Astrocyte of the spinal cord (primary cell): ENCODE measurements around the gene CD164L2.

Source experiments
- DNase-seq: peaks from one replicate; pipeline ENCODE4 v3.0.0; 2011; ENCODE audit warnings: low read depth, low spot score
- H3K4me3 ChIP-seq: 2 replicates; pipeline ENCODE4 v1.5.1; 2011; ENCODE audit warnings: low read depth, mild to moderate bottlenecking, low read length, moderate library complexity
- CTCF ChIP-seq: IDR thresholded peaks from 2 replicates; pipeline ENCODE4 v1.5.1; 2012; ENCODE audit warnings: low read depth, mild to moderate bottlenecking, low read length, inconsistent platforms
- in situ Hi-C: cut with HindIII; loops from 2 replicates; pipeline ENCODE4 v1.10.0; 2017; ENCODE audit warnings: low sequenced_read_pairs

CD164L2 gene

GRCh38 chr1:27427329-27427728 lies 44.2 kb upstream of the CD164L2 start:
- no peak for TF ChIP-seq CTCF
- DNase-seq = no peak
- in situ Hi-C loops = no loop called here
- H3K4me3 ChIP-seq = no peak overlapping the region

DNA sequence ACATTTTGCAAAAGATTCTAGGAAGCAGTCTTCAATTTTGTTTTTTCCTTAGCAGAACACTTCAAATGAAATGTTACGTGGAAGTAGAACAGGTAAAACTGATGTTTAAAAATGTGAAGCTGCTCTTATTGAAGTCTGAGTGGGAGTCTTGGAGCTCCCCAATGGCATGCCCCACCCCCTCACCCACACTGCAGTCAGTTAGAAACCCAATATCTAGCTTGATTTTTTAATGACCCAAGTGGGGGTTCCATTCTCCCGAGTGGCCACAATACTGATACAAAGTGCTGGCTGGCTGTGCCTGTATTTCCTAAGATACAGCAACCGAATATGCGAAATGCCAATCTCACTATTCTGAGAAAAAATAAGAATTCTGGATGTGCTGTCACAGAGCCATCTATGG lies 40.6 kb upstream of the CD164L2 start:
- TF ChIP-seq CTCF = no peak
- no peak for DNase-seq
- no peak overlapping the region for H3K4me3 ChIP-seq
- in situ Hi-C loops = no loop called here

DNA sequence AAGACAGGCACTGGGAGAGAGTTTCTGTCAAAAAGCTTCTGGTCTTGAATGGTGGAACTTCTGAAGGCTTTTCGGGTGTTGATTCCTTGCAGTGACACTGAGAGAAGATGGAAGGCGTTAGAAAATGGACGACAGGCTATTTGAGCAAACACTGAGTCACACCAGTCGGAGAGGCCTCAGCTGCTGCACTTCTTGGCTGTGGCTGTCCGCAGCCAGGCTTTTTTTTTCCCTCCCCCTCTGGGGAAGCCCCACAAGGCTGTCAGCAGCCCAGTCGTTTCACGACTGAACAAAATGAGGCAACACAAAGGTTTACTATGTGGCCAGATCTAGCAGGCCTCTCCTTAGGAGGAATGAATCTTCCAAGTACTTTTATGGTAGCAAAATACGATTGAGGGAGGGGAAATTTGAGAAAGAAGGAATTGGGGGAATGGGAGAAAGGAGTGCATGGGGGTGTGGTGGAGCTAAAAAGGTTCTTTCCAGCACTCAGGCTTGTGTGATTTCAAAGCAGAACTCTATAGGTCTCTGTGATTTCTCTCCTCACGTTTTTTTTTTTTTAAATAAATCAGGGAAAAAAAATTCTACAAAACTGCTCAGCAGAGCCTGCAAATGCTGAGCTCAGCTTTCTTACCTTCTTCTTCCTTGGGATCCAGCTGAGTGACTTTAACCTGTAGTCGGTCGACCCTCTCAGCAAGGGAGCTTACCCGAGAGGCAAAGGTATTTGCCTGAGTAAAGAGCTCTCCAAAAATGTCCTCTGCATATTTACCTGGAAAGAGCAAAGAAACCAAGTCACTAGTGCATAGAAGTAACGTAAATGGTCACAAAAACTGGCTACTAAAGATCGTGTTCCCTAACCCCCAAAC lies 35.4 kb upstream of the CD164L2 start:
- H3K4me3 ChIP-seq = no peak overlapping the region
- in situ Hi-C loops = no loop called here
- no peak for TF ChIP-seq CTCF
- DNase-seq = peak; percentile 95

- no peak for TF ChIP-seq CTCF
- H3K4me3 ChIP-seq = no peak overlapping the region
- DNase-seq = no peak
- in situ Hi-C loops = no loop called here
Observed at GRCh38 chr1:27417713-27418112, 34.6 kb upstream of the CD164L2 start.

- DNase-seq = peak; percentile 62
- no peak overlapping the region for H3K4me3 ChIP-seq
- peak; percentile 76 for TF ChIP-seq CTCF
- in situ Hi-C loops = no loop called here
Observed at GRCh38 chr1:27416387-27417111, 33.4 kb upstream of the CD164L2 start.

DNA sequence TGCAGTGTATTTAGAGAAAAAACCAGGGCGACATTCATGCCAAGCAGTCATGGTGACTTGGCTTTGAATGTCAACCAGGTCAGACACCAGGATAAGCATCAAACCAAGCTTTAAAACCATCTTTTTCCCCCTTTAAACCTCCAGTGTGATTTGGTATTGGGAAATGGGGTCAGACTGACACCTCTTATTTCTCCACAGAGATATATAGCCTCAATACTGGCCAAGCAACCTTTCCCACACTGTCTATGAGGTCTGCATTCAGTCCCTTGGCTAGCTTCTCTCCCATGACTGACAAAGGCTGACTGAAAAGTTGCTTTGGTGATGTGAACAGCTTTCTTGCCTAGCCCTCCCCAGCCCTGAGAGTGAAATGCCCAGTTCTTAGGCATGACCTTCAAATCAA lies 31.0 kb upstream of the CD164L2 start:
- in situ Hi-C loops = no loop called here
- no peak for TF ChIP-seq CTCF
- no peak overlapping the region for H3K4me3 ChIP-seq
- DNase-seq = no peak
